Head of caudate nucleus (tissue), 42 donors: ENCODE data around the gene CXCR6.

ENCODE experiments used
- DNase-seq, 42 donors: peaks; one replicate each; pipeline versions ENCODE4 v3.0.0 to v3.0.0-alpha.2; 2020 to 2021; ENCODE audit warnings: mixed read lengths in 7 of 42
- intact Hi-C: fragments of 100-400 bp; cut with DNase I; formaldehyde crosslinking; loops from one replicate; pipeline ENCODE4 v1.15.0; 2022

Gene CXCR6

DNA sequence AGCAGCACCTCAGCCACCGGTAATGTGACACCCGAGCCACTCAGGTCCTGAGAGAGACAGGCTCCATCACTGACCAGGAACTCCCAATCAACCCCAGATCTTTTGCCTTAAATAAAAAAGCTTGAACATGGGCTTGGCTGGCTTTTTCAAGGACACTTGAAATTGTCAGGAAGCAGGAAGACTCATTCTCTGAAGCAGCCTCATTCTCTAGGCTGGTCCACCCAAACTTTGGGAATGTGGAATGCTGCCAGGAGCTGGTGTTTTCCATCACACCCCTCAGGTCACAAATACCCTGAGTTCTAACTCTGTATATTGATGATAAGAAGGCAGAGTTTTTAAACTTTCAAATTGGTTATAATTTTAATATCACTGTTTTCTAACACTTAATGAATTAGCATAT is 17.0 kb downstream of the CXCR6 start:
- intact Hi-C loops, result no loop called here
- no peak for DNase-seq

DNA sequence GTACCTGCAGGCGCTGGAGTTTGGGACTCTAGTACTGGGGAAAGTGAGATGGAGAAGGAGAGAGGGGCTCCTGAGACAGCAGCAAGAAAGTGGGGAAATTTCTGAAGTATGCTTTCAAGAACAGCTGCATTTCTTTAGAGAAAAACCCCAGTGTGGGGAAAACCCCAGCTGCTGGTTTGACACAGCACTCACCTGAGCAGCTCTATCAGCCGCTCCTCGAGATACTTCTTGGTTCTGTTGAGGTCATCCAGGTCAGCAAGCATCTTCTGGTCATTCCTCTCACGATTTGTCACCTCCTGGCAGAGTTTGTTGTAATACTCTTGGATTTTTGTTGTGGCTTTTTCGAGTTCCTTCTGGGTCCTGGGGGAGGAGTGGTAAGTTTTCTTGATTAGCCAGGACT is 18.8 kb downstream of the CXCR6 start:
- intact Hi-C loops, result no loop called here
- no peak for DNase-seq

DNA sequence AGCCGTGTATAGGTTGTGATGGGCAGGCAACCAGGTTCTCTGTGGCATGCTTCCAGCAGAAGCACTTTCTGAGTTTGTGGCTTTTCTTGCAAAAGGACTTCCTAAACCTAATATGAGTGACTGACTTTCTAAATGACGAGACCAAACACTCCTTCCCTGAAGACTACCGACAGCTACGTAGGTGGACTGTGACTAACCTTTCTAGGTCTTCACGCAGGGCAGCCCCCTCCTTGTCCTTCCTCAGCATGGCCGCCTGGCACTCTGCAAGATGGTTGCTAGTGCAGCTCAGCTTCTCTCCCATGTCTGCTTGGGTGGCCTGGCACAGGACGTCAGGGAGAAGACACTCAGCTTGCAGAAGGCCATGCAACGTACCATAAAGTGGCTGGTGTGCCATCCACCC is 20.9 kb downstream of the CXCR6 start:
- DNase-seq, result no peak
- intact Hi-C loops, result no loop called here

DNA sequence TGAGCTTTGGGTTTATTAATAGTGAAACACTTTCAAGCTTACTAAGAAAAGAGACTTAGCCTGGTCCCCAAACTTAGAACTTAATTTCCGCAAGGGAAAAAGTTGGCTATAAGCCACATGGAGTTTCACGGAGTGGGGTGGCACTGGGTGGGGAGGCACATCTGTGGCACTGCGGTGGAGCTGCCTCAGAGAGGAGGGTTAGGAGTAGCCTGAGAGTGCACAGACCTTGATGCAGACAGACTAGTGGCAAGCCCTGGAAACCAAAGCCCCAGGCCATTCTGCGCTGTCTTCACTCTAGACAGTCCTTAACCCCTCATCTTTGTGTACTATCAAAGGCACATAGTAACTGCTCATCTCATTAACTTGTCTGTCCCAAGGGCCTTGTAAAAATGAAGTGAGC is 22.0 kb downstream of the CXCR6 start:
- intact Hi-C loops, result no loop called here
- no peak for DNase-seq

DNA sequence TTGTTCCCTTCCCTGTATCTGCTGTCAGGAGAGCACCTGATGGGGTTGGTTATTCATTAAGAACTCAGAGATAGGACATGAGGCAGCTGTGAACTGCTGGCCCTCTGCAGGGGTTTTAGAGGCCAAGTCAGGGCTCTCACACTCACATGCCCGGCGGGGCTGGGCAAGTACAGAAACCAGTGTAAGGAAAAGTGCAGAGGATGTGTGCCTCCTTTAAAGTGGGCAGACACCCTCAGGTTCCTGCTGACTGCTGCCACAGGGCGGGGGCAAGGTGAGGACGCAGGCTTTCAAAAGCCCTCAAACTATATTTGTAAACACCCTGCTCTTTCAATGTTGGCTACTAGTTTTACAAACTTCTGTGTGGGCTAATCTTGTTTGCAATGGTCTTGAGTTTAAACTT is 22.4 kb downstream of the CXCR6 start:
- intact Hi-C loops, result no loop called here
- no peak for DNase-seq

DNA sequence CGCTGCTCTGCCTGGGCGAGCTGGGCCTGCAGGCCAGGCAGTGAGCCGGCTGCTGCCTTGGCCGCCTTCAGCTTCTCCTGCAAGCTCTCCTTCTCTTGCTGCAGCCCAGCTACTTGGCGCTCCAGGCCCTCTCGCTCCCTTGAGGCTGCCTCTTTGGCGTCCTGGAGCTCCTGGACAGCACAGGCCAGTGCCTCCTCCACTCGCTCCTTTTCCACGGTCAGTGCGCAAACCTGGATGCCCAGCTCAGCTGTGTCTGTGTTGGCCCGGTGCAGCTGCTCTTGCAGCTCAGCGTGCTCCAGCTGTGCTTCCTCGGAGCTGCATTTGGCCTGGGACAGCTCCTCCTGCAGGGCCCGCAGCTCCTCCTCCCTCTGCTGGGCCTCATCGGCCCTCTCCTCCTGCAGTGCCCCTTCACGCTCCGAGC is 23.1 kb downstream of the CXCR6 start:
- intact Hi-C loops, result no loop called here
- DNase-seq, result peak in 7 of 42 donors; percentile 5 to 44 (median 15)

DNA sequence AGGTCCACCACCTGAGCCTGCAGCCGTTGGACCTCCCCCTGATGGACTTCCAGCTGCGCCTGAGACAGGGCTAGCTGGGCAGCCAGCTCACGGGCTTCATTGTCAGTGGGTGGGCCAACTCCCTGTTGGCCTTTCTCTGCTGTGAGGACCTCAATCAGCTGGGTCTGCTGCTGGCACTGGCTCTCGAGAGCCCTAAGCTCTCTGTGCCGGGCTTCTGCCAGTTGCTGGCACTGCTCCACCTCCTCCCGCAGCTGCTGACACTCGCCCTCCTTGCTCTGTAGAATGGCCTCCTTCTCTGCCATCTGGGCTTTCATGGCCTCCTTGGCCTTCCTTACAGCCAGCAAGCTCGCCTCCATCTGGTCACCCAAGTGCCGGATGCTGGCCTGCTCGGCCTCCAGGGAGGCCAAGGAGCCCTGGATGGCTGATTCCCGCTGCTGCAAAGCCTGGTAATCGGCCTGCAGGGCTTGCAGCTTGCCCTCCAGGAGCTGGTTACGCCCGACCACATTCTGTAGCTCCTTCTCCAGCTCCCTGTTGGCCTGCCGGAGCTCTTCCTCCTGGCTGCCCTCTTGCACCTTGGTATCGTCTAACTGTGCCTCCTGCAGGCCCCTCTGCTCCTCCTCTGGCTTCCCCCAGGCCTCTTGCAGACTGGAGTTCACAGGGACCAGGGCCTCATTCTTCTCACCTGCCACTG is 23.8 kb downstream of the CXCR6 start:
- intact Hi-C loops, result no loop called here
- peak; percentile 36 to 87 (median 76) for DNase-seq

DNA sequence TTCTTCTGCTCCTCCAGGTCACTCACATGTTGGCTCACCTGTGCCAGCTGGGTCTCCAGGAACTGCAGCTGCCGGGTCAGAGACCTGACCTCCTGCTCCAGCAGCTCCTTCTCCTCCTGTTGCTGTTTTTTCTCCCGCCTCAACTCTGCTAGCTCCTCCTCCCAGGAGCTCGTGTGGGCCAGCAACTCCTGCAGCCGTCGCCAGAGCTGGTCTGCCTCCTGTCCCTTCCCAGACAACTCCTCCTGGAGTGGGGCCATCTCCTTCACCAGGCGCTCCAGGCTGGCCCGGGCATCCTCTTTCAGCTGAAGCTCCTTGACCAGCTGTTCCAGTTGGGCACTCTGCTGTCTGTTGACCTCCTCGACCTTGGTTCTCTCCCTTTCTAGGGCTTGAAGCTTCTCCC is 24.5 kb downstream of the CXCR6 start:
- intact Hi-C loops, result no loop called here
- DNase-seq, result peak in 2 of 42 donors; percentile 16 to 30

DNA sequence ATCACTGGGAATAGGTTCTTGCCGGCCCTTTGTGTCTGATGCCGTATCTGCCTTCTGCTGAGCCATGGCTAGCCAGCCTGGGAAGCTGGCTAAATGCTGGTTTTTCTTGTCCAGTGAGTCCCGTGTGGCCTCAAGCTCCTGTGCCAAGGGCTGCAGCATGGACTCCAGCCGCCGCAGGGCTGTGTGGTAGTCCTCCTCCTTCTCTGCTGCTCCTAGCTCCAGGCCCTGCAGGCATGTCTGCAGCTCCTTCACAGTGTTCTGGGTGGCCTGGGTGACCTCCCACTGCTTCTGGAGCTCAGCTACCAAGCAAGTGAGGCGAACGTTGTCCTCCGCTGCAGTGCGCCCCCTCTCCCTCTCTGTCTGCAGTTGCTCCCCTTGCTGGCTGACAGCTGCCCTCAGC is 24.9 kb downstream of the CXCR6 start:
- intact Hi-C loops, result no loop called here
- no peak for DNase-seq

DNA sequence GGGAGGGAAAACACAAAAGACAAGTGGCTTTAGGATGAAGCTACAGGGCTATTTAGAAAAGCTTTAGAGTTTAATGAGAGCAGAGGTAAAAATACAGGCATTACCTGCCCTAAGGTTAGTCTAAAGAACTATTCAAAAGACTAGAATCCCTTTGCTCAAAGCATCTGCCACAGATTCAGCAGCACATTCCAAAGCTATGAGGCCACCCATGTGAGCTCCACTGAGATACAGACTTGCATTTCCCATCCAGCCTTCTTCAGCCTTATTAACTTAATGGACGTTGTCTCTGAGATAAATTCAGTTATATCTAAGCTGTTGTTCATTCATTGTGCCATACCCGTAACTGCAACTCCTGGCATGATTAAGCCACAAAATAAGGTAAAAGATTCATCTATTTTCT is 25.4 kb downstream of the CXCR6 start:
- intact Hi-C loops, result no loop called here
- no peak for DNase-seq

DNA sequence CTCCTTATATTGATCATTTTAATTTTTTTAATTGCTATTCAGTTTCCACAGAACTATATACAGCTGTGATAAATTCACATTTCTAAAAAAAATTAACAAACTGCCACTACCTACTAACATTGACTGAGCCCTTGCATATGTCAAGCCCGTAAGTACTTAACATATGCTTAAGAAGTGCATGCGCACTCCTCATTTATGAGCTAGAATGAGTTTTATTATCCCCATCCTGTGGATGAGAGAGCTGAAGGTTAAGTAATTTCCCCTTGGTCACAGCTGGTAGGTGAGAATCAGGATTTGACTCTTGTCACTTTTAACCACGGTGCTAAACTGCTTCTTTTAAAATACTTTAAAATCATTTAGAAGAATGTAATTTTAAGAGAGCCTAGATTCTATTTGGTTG is 25.9 kb downstream of the CXCR6 start:
- intact Hi-C loops, result no loop called here
- DNase-seq, result no peak

DNA sequence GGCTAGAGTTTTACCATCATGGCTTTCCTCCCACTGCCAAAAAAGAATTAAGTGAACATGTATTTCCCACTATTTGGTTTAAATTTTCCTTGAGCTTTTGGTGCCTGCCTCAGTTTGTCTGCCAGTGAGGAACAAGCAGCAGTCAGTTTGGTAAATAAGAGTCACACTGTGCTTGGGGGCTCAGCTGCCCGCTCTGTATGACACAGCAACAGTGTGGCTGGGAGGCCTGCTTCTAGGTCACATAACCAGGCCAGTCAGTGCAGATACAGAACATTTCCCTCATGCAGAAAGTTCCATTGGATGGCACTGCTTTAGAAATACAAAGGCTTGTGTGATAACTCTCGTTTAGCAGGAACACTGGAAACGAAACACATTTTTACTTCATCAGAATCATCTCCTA is 26.7 kb downstream of the CXCR6 start:
- intact Hi-C loops, result no loop called here

DNA sequence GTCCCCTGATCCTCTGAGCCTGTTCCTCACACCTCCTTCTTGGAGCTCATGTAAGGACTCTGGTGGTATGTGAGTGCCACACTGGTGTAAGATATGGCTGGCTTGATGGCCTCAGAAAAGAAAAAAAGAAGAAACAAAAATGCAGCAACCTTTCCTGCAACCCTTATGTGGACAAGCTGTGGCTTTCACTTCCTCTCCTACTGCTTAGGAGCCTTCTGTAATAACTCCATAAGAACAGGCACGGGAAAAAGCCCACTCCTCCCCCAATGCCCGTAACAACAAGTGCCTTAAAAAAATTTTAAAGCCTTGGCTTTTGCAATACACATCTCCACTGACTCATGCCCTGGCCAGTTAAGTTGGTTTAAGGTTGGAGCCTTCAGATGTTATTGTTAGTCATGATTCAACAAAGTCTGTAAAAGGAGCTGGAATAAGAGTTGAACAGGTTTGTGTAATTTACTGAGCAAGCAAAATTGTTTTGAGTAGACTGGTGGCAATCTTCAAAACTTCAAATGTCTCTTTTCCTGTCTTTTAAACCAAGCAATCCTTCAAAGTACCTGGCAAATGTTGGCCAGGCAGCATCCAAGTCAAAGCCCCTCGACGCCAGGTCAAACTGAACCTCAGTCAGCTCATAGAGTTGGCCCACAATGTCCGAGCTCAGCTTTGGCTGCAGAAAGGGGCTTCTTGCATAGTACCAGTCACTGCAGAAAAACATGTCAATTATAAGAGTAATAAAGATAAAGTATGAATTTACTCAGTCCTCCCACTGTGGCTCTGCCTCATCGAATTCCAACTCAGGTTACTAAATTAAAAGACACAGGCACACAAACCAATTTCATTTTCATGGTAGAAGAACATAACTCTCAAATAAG is 29.5 kb downstream of the CXCR6 start:
- intact Hi-C loops, result no loop called here
- DNase-seq, result peak in 3 of 42 donors; percentile 32 to 43 (median 33)

More for the DNA sequence above, 26.7 kb downstream of the CXCR6 start:
- DNase-seq, result no peak

DNA sequence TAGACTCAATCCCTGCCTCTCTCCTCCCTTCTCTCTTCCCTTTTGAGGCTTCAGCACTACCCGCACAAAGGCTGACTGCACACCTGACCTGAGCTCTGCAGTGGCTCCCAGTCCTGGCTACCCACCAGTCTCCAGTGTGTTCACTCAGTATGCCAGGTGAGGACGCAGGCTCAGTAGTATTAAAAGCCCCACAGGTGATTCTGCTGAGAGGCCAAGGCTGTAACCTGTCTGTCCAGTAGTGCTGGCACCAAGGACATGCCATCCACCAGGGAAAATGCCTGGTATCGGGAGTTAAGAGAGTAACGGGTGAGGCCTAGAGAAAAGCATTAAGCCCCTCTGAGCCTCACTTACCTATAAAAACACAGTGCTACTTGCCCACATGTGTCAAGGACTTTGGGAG is 31.4 kb downstream of the CXCR6 start:
- no peak for DNase-seq
- intact Hi-C loops, result no loop called here

DNA sequence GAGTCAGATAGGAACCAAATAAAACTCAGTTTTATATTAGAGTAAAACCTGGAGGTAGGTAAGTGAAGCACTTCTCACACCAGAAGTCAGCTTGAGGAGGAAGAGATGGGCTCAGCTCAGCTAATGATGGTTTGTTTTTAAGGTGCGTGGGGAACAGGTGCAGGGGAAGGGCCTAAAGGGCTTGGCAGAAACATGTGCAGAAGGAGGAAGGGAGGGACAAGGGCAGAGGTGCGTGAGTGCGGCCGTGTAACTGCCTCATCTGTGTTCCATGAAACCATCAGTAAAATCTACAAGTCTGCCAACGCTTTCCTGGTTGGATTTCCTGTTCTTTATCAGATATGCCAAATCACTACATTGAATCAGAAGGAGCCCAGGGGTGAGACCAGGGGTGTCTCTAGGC is 32.4 kb downstream of the CXCR6 start:
- intact Hi-C loops, result no loop called here
- no peak for DNase-seq

DNA sequence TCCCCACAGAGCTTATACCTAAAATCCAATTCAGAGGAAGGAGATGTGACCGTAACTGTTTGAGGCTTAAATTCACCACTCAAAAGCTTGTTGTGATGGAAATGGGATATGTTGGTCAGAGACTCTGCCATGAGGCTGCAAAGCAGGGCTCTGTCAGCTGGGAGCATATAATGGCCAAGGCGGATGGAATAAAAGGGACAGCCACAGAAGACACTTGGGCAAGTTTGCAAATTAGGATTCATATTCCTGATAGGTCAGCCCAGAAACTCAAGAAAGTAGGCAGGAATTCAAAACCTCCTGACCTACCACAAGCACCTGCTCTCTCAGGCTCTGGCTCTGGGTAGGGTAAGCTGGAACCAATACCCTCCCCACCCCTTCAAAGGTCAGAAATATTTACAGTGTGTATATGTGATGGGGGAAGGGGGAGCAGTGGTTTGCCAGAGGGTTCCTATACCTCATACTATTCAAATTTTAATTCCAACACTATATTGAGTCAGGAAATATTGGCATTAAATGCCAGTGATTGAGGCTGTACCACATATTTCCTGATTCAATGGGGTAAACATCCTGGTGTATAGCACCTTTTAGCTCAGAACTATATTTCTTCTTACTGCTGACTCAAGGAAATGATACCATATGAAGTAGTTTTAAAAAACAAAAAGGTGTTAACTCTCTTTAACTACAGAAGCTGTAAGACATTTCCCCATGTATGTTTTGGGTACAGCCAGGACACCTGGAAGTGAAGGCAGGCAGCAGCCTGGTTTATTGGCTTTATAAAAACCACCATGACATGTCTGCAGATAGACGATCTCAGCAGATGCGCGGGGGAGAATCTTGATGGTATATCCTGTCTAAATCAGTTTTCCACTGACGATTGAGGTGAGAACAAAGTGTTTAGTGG is 33.2 kb downstream of the CXCR6 start:
- intact Hi-C loops, result no loop called here
- no peak for DNase-seq

DNA sequence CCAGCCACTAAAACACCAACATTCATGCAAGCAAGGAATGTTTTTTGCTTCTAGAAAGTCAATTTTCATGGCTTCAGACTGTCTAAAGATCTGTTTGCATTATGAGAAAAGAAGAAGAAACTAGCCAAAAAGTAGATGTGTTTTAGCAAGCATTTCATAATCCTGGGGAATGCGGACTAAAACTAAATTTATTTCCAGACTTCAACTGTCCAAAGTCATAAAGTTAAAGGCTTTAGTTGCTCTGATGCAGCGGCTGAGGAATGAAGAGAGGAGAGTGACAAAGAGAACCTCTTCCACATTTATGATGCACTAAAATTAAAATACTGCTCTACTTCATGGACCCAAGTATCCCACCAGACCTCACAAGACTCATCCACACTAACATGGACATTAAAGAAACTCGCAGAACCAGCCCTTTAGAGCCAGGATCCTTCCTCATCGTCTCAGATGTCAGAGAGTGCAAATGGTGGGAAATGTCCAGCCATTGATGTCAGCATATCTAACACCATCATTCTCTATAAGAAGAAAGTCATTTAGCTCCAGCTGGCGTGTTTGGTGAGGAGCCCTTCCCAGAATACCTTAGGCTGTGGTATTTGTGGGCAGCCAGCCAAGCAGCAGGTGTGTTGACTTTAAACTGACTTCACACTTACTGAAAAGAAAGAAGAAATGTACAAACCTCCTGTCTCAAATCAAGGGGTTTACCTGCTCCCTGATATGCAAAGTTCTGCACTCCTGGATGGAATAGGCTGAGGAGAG is 34.9 kb downstream of the CXCR6 start:
- intact Hi-C loops, result no loop called here
- no peak for DNase-seq

DNA sequence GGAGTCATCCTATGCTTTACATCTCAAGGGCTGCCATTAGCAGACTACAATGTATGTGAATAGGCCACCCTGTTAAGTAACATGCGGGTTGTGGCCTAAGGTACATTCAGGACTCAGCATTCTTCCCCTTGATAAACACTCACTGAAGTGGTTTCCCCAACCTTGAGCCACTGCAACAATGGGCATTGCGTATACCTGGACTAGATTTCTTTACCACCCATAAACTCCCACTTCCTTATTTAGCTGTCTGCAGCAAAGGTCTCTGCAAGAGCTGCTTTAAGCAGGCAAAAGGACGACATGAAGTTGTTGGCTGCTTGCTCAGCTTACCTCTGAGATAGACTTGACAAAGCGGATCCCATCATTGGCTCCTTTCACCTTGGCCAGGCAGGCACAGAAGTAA is 36.1 kb downstream of the CXCR6 start:
- intact Hi-C loops, result no loop called here
- no peak for DNase-seq

DNA sequence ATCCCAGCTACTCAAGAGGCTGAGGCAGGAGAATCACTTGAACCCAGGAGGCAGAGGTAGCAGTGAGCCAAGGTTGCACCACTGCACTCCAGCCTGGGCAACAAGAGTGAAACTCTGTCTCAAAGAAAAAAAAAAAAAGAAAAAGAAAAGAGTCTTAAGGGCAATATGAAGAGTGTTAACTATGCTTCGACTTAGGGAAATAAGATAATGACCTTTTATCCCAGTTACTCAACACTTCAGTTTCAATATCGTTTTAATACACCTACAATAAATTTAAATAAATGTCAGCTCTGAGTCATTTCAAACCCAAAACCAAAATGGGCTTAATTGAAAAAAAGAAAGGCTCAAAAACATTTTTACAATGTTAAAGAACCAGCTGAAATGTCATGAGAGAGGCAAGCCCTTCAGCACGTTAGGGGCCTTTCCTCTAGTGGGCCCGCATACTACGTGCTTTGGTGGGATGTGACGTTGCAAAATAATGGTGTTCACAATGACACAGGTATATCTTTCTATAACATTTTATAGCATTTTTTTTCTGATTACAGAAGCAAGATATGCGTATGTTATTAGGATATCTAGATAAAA is 37.1 kb downstream of the CXCR6 start:
- intact Hi-C loops, result no loop called here

More for the DNA sequence above, 37.1 kb downstream of the CXCR6 start:
- DNase-seq, result no peak
